ENCODE data around the gene NEDD4L. TPM values are rescaled to one million over a fixed set of nuclear protein-coding genes. Genes with fewer than 3 reads are reported as not detected.

NEDD4L gene
- total and polyA plus RNA-seq, 3 donors from 2014 or later = 14.3 to 43.1 (median 42.7) TPM

DNA sequence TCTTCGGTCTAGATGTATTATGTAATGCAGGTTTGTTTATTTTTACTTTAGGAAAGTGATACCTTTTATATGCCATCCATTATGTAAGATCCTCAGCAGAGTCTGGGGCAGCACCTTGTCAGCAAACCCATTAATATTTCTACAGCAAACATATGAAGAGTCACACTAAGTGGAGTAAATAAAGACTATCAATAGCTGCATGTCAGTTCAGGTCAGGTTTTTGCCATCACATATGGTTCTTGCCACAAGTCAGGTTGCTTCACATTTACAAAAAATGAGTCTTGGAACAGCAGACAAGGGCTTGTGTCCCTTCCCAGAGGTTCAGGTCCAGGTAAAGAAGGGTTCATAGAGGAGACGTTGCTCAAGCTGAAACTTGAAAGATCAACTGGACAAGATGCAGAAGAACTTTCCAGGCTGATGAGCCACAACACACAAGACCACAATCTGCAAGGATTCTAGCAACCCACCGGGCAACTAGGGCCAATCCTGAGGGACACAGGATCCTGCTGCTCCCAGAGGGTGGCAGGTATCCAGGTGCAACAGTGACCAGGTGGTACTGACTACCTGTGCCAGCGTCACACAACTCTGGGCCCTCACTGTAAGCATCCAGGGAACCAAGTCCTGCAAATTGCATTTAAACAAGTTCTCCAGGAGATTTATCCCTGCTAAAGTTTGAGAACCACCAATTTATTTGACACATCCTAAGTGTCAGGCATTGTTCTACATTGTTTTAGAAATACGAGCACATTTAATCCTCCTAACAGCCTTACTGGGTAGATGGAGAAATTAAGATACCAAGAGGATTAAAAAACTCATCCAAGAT lies 369.0 kb downstream of the NEDD4L start:
- TF ChIP-seq POLR2A (IDR thresholded peaks at IDR 0.05) = no peak
- TF ChIP-seq, protein P1, sequence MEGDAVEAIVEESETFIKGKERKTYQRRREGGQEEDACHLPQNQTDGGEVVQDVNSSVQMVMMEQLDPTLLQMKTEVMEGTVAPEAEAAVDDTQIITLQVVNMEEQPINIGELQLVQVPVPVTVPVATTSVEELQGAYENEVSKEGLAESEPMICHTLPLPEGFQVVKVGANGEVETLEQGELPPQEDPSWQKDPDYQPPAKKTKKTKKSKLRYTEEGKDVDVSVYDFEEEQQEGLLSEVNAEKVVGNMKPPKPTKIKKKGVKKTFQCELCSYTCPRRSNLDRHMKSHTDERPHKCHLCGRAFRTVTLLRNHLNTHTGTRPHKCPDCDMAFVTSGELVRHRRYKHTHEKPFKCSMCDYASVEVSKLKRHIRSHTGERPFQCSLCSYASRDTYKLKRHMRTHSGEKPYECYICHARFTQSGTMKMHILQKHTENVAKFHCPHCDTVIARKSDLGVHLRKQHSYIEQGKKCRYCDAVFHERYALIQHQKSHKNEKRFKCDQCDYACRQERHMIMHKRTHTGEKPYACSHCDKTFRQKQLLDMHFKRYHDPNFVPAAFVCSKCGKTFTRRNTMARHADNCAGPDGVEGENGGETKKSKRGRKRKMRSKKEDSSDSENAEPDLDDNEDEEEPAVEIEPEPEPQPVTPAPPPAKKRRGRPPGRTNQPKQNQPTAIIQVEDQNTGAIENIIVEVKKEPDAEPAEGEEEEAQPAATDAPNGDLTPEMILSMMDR (IDR thresholded peaks at IDR 0.05) = no peak
- Histone ChIP-seq H3K36me3 (ENCODE audit: low read depth, missing control alignments) (no peaks in the 10 kb centered on the region), H3K27ac (no peak overlapping the region), H3K27me3 (no peaks in the 10 kb centered on the region), H3K9me3 (no peaks in the 10 kb centered on the region), H3K4me1 (peaks cover 7% of the 10 kb centered on the region), H3K4me3 (no peak overlapping the region)
- intact Hi-C loops (cut with DNase I; ENCODE audit: low total_unique reads) = no loop called here
- DNase-seq = no peak
- 85 to 95% methylated on average over 5 of the region's 5 CpGs for WGBS, 2 donors

DNA sequence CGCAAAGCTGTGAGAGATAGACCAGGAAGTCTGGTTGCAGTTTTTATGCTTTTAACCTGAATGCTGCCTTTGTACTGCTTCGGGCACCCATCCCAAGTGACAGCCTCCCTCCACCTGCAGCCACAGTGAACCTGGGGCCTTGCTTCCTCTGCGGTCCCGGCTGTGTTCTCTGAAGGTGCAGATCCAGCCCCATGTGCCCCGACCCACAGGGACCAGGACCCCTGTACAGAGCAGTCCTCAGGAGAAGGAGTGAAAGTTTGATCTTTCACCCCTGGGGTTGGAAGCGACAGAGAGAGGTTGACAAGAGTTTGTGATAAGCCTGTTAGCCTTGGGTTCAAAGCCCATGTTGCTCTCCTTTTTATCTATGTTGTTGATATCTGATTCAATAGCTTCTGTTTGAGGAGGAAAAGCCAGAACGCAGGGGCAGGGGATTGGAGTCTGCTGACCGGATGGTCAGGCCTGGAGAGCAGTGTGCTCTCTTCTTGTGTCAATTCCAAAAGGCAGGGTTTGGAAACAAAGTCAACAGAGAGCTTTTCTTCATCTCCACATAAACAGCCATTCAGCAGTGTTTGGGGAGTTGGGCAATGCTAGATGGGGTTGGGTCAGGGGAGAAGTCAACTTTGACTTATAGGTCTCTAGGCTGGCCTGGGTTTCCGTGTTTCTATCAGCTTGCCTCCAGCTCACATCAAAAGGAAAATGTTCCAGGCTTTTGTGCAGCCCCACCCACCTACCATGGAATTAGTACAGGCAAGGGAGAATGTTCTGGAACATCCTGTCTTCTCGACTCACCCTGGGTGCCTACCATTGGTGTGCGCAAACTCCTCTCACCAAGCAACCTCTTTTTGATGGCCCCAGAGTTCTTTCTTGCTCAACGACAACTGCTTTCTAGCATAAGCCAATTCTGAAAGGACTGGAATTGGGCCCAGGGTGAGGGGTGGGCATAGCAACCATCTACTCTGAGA lies 369.9 kb downstream of the NEDD4L start:
- peaks cover 7% of the 10 kb centered on the region for H3K4me1 ChIP-seq
- intact Hi-C loops (cut with DNase I; ENCODE audit: low total_unique reads) = no loop called here
- H3K27ac ChIP-seq = no peak overlapping the region
- no peaks in the 10 kb centered on the region for H3K27me3 ChIP-seq
- H3K9me3 ChIP-seq = no peaks in the 10 kb centered on the region
- no peak overlapping the region for H3K4me3 ChIP-seq
- no peaks in the 10 kb centered on the region for H3K36me3 ChIP-seq (ENCODE audit: low read depth, missing control alignments)
- no peak for DNase-seq
- WGBS, 2 donors = 77 to 86% methylated on average over 11 to 12 of the region's 12 CpGs
- TF ChIP-seq, protein P1 (IDR thresholded peaks at IDR 0.05) = no peak
- TF ChIP-seq POLR2A (IDR thresholded peaks at IDR 0.05) = no peak

DNA sequence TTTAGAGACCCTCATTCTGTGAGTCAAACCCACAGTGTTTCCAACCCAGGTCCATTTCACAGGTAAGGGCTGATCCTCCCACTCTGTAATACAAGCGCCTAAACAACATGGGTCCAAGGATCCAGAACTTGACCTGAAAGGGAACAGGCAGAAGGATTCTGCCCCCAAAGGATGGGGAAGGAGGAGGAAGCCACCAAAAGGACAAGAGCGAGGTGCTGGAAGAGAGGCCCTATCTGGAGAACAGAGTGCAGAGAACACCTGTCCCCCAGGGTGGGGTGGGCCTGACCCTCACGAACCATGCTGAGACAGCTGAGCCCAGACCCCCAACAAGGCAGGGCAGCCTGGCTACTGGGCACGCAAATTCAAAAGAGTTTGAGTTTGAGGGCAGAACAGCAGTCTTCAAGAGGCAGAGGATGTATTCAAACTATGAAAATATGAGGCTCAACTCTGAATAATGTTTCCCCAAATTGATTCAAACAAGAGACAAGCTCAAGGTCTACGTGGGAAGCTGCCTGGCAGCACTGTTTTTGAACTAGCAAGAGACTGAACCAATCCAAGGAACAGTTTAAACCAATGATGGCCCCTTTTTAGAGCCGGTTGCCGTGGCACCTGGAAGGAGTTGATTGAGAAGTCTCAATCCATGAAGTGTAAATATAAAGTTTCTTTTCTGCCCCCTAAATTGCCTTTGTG lies 372.1 kb downstream of the NEDD4L start:
- peaks cover 7% of the 10 kb centered on the region for H3K4me1 ChIP-seq
- intact Hi-C loops (cut with DNase I; ENCODE audit: low total_unique reads) = no loop called here
- 83 to 84% methylated on average over 6 to 7 of the region's 7 CpGs for WGBS, 2 donors
- no peak overlapping the region for H3K4me3 ChIP-seq
- H3K27ac ChIP-seq = no peak overlapping the region
- DNase-seq = no peak
- TF ChIP-seq POLR2A (IDR thresholded peaks at IDR 0.05) = no peak
- TF ChIP-seq, protein P1 (IDR thresholded peaks at IDR 0.05) = no peak
- no peaks in the 10 kb centered on the region for H3K9me3 ChIP-seq
- H3K36me3 ChIP-seq (ENCODE audit: low read depth, missing control alignments) = no peaks in the 10 kb centered on the region
- H3K27me3 ChIP-seq = no peaks in the 10 kb centered on the region

DNA sequence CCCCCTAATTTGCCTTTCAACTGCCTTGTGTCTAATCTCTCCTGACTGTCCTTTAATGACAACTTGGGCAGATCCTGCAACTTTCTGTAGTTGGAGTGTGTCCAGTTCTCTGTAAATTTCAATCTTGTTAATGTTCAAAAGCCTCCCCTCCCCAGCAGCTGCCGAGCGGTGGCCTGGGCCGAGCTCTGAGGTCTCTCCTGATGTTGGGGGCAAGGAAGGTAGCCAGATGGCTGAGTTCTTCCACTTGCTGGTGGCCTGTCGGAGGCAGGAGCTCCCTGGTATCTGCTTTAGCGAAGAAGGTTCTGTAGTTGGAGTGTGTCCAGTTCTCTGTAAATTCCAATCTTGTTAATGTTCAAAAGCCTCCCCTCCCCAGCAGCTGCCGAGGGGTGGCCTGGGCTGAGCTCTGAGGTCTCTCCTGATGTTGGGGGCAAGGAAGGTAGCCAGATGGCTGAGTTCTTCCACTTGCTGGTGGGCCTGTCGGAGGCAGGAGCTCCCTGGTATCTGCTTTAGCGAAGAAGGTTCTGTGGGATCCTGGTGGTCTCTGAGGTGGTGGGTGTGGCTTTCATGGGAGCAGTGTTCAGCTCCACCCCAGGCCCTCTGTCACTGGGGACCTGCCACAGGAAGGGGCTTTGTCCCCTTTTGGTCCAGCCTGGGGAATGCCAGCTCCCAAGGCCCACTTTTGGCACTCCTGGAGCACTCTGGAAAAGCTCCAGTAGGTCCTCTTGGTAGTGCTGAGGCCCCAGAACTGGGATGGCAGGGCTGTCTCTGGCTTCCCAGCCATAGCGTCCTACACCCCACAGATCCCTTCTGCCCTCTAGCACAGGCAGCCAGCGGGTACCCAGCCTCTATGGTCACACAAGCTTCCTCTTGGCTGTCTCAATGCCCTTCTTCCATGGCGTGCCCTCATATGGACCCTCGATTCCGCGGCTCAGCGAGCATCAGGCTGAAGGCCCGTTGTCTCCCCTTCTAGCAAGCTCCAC lies 373.0 kb downstream of the NEDD4L start:
- TF ChIP-seq, protein P1 (IDR thresholded peaks at IDR 0.05) = no peak
- no peak for TF ChIP-seq POLR2A (IDR thresholded peaks at IDR 0.05)
- WGBS, 2 donors = 73 to 84% methylated on average over 15 to 16 of the region's 16 CpGs
- H3K27ac ChIP-seq = no peak overlapping the region
- H3K36me3 ChIP-seq (ENCODE audit: low read depth, missing control alignments) = no peaks in the 10 kb centered on the region
- peaks cover 7% of the 10 kb centered on the region for H3K4me1 ChIP-seq
- H3K27me3 ChIP-seq = no peaks in the 10 kb centered on the region
- no peaks in the 10 kb centered on the region for H3K9me3 ChIP-seq
- intact Hi-C loops (cut with DNase I; ENCODE audit: low total_unique reads) = no loop called here
- H3K4me3 ChIP-seq = no peak overlapping the region
- DNase-seq = no peak

Data from testis (tissue), 3 donors.